SU-DHL-6 (cell line): ENCODE results near the gene PTPRN2.

Experiments
- H2AFZ ChIP-seq: fragments of 200-600 bp; sonication (generic); 2 replicates; pipeline ENCODE4 v1.6.1; 2014; ENCODE audit warnings: low read depth, mild to moderate bottlenecking, moderate library complexity, mixed read lengths, antibody characterized with exemption, low read length; ENCODE audit not compliant: severe bottlenecking
- H3F3A ChIP-seq: fragments of 200-600 bp; shearing (Covaris generic); 2 replicates; pipeline ENCODE4 v1.6.0; 2016; ENCODE audit warnings: antibody characterized with exemption, mild to moderate bottlenecking; ENCODE audit not compliant: insufficient read depth
- H3K27ac ChIP-seq: fragments of 200-600 bp; sonication (generic); 2 replicates; pipeline ENCODE4 v1.5.1; 2016; ENCODE audit warnings: low read depth, mild to moderate bottlenecking, low read length, moderate library complexity, mixed read lengths
- H3K27me3 ChIP-seq: fragments of 200-600 bp; sonication (generic), shearing (Covaris generic); 2 replicates; pipeline ENCODE4 v1.6.0; 2014; ENCODE audit warnings: mild to moderate bottlenecking, low read length
- H3K36me3 ChIP-seq: fragments of 200-600 bp; sonication (generic); 2 replicates; pipeline ENCODE4 v1.6.1; 2014; ENCODE audit warnings: mild to moderate bottlenecking, low read length, mixed read lengths
- H3K4me2 ChIP-seq: fragments of 300-600, 200-600 bp; shearing (Covaris generic), sonication (generic); 2 replicates; pipeline ENCODE4 v1.6.0; 2014; ENCODE audit warnings: low read length, low read depth, mild to moderate bottlenecking; ENCODE audit not compliant: poor library complexity, severe bottlenecking
- H3K4me3 ChIP-seq: fragments of 200-600 bp; sonication (generic); 2 replicates; pipeline ENCODE4 v1.5.1; 2014; ENCODE audit warnings: antibody characterized with exemption, low read length, mild to moderate bottlenecking, mixed read lengths; ENCODE audit not compliant: insufficient read depth, poor library complexity, severe bottlenecking
- H3K79me2 ChIP-seq: fragments of 200-600 bp; sonication (generic); 2 replicates; pipeline ENCODE4 v1.6.1; 2014; ENCODE audit warnings: mild to moderate bottlenecking, low read length, moderate library complexity; ENCODE audit not compliant: insufficient read depth
- H3K9ac ChIP-seq: fragments of 200-600 bp; sonication (generic); 2 replicates; pipeline ENCODE4 v1.7.0; 2014; ENCODE audit warnings: mild to moderate bottlenecking, low read length
- H3K9me2 ChIP-seq: fragments of 200-600 bp; sonication (generic); replicated peaks from 2 replicates; pipeline ENCODE4 v1.6.1; 2014; ENCODE audit warnings: low read length; ENCODE audit not compliant: insufficient read depth
- H3K9me3 ChIP-seq: fragments of 200-600 bp; sonication (generic); 2 replicates; pipeline ENCODE4 v1.6.1; 2014; ENCODE audit warnings: low read length, mixed read lengths; ENCODE audit not compliant: insufficient read depth
- H4K20me1 ChIP-seq: fragments of 200-600 bp; sonication (generic); 2 replicates; pipeline ENCODE4 v1.6.1; 2014; ENCODE audit warnings: low read depth, mild to moderate bottlenecking, antibody characterized with exemption, low read length, moderate library complexity, mixed read lengths
- CTCF ChIP-seq: fragments of 200-600 bp; sonication (generic); IDR thresholded peaks from one replicate; pipeline ENCODE4 v1.5.1; 2017; ENCODE audit warnings: antibody characterized with exemption, mild to moderate bottlenecking, low read length, moderate library complexity; ENCODE audit not compliant: insufficient read depth, poor library complexity, severe bottlenecking
- EZH2phosphoT487 ChIP-seq: fragments of 200-600 bp; sonication (generic), shearing (Covaris generic); conservative IDR thresholded peaks from 2 replicates; pipeline ENCODE4 v1.6.1; 2018; ENCODE audit warnings: mild to moderate bottlenecking, antibody characterized with exemption, low read length, moderate library complexity, mixed read lengths

PTPRN2 gene

DNA sequence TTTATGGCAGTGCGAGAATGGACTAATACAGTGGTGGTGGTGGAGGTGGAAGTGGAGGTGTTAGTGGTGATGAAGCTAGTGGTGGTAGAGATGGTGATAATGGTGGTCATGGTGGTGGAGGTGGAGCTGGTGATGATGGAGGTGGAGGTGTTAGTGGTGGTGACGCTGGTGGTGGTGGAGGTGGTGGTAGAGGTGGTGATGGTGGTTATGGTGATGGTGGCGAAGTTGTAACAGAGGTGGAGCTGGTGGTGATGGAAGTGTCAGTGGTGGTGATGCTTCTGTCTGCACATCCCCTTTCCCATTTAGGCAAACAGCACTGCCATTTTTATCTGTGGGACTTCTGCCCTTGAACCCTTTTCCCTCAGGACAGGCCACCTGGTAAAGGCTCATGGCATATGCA lies 7.4 kb upstream of the PTPRN2 start:
- TF ChIP-seq CTCF (no peak), EZH2phosphoT487 (no peak)
- no peaks in the 10 kb centered on the region; the same call in 1 of the 2 replicates for H3K9me3 ChIP-seq
- 0 out of 2 replicates have a peak, but pooled peaks cover 5% of the 10 kb centered on the region for H3F3A ChIP-seq
- H3K79me2 ChIP-seq, result no peaks in the 10 kb centered on the region
- H3K27ac ChIP-seq, result no peak overlapping the region
- H2AFZ ChIP-seq, result no peak overlapping the region
- no peaks in the 10 kb centered on the region for H3K36me3 ChIP-seq
- no peaks in the 10 kb centered on the region for H4K20me1 ChIP-seq
- no peaks in the 10 kb centered on the region for H3K9me2 ChIP-seq
- H3K4me2 ChIP-seq, result no peak overlapping the region
- H3K9ac ChIP-seq, result no peak overlapping the region
- H3K27me3 ChIP-seq, result no peaks in the 10 kb centered on the region
- no peak overlapping the region for H3K4me3 ChIP-seq

- Histone ChIP-seq H3K9me3 (no peaks in the 10 kb centered on the region; the same call in 1 of the 2 replicates), H3K9me2 (no peaks in the 10 kb centered on the region), H4K20me1 (no peaks in the 10 kb centered on the region), H3F3A (0 out of 2 replicates have a peak, but pooled peaks cover 5% of the 10 kb centered on the region), H3K36me3 (no peaks in the 10 kb centered on the region), H3K9ac (no peak overlapping the region), H2AFZ (no peak overlapping the region), H3K27me3 (no peaks in the 10 kb centered on the region), H3K27ac (no peak overlapping the region), H3K4me3 (no peak overlapping the region), H3K79me2 (no peaks in the 10 kb centered on the region), H3K4me2 (no peak overlapping the region)
- TF ChIP-seq EZH2phosphoT487, result no peak
- no peak for TF ChIP-seq CTCF
Measured at GRCh38 chr7:158592541-158592940, 4.9 kb upstream of the PTPRN2 start.

GRCh38 chr7:158591944-158592343 lies 4.3 kb upstream of the PTPRN2 start:
- H3K4me2 ChIP-seq, result no peak overlapping the region
- H3K9me3 ChIP-seq, result no peaks in the 10 kb centered on the region; the same call in 1 of the 2 replicates
- no peak overlapping the region for H3K27ac ChIP-seq
- TF ChIP-seq EZH2phosphoT487 (no peak), CTCF (no peak)
- no peaks in the 10 kb centered on the region for H3K9me2 ChIP-seq
- no peaks in the 10 kb centered on the region for H3K36me3 ChIP-seq
- no peaks in the 10 kb centered on the region for H3K27me3 ChIP-seq
- H4K20me1 ChIP-seq, result no peaks in the 10 kb centered on the region
- no peak overlapping the region for H2AFZ ChIP-seq
- no peaks in the 10 kb centered on the region for H3K79me2 ChIP-seq
- no peak overlapping the region for H3K4me3 ChIP-seq
- 0 out of 2 replicates have a peak, but pooled peaks cover 5% of the 10 kb centered on the region for H3F3A ChIP-seq
- H3K9ac ChIP-seq, result no peak overlapping the region
